ENCODE measurements around the gene NUFIP2. TPM values are rescaled to one million over a fixed set of nuclear protein-coding genes. Genes with fewer than 3 reads are reported as not detected.
"Not testable (repeated sequence)": the region's sequence is repeated elsewhere in the genome, so short reads cannot be mapped to it uniquely, and the experiment has no call there.

Gene NUFIP2
- total and polyA plus RNA-seq, 4 donors = 2.7 to 30.2 (median 14.5) TPM

GRCh38 chr17:29279397-29280070 is 14.4 kb downstream of the NUFIP2 start:
- 92% methylated on average over 5 of the region's 5 CpGs for WGBS
- H3K36me3 ChIP-seq (ENCODE audit: control insufficient read depth in 4 of 4, insufficient read depth in 3 of 4, low read depth in 1 of 4, low read length in 3 of 4) = peaks cover 9 to 42% (median 26%) of the 10 kb centered on the region in 4 donors

GRCh38 chr17:29278692-29279091 is 15.3 kb downstream of the NUFIP2 start:
- Histone ChIP-seq H3K4me3 (ENCODE audit: low read depth in 1 of 3, low read length in 3 of 3) (no peak overlapping the region), H3K36me3 (ENCODE audit: control insufficient read depth in 4 of 4, insufficient read depth in 3 of 4, low read depth in 1 of 4, low read length in 3 of 4) (peaks cover 9 to 42% (median 29%) of the 10 kb centered on the region in 4 donors), H3K27me3 (ENCODE audit: control insufficient read depth in 4 of 4, insufficient read depth in 4 of 4, low read length in 3 of 4) (no peaks in the 10 kb centered on the region), H3K27ac (ENCODE audit: low read depth in 1 of 2, low read length in 2 of 2) (no peak overlapping the region), H3K4me1 (ENCODE audit: control insufficient read depth in 4 of 4, insufficient read depth in 4 of 4, low read length in 3 of 4) (peaks cover 4 to 20% (median 16%) of the 10 kb centered on the region in 4 donors), H3K9me3 (ENCODE audit: control insufficient read depth in 4 of 4, low read length in 3 of 4) (peaks cover 0 to 2% (median 0%) of the 10 kb centered on the region in 4 donors), H3K9ac (ENCODE audit: low read depth in 1 of 2, low read length in 2 of 2) (no peak overlapping the region)
- no peak for TF ChIP-seq FOXA1 (IDR thresholded peaks at IDR 0.05)
- no peak for TF ChIP-seq YY1 (IDR thresholded peaks at IDR 0.05)
- no peak for TF ChIP-seq REST (IDR thresholded peaks at IDR 0.05)
- TF ChIP-seq RXRA (IDR thresholded peaks at IDR 0.05) = no peak
- no peak for DNase-seq (ENCODE audit: low spot score)

More at GRCh38 chr17:29279397-29280070, 14.4 kb downstream of the NUFIP2 start:
- no peak for TF ChIP-seq ATF3 (IDR thresholded peaks at IDR 0.05)
- Histone ChIP-seq H3K4me3 (ENCODE audit: low read depth in 1 of 3, low read length in 3 of 3) (no peak overlapping the region), H3K9me3 (ENCODE audit: control insufficient read depth in 4 of 4, low read length in 3 of 4) (peaks cover 0 to 2% (median 0%) of the 10 kb centered on the region in 4 donors), H3K27ac (ENCODE audit: low read depth in 1 of 2, low read length in 2 of 2) (no peak overlapping the region), H3K4me1 (ENCODE audit: control insufficient read depth in 4 of 4, insufficient read depth in 4 of 4, low read length in 3 of 4) (peaks cover 4 to 15% (median 12%) of the 10 kb centered on the region in 4 donors), H3K9ac (ENCODE audit: low read depth in 1 of 2, low read length in 2 of 2) (no peak overlapping the region), H3K27me3 (ENCODE audit: control insufficient read depth in 4 of 4, insufficient read depth in 4 of 4, low read length in 3 of 4) (no peaks in the 10 kb centered on the region)
- no peak for DNase-seq (ENCODE audit: low spot score)

- peaks cover 4 to 18% (median 15%) of the 10 kb centered on the region in 4 donors for H3K4me1 ChIP-seq (ENCODE audit: control insufficient read depth in 4 of 4, insufficient read depth in 4 of 4, low read length in 3 of 4)
These were observed 20.0 kb downstream of the NUFIP2 start for GRCh38 chr17:29273924-29274323.

GRCh38 chr17:29271980-29272379 is 22.0 kb downstream of the NUFIP2 start:
- peaks cover 3 to 18% (median 13%) of the 10 kb centered on the region in 4 donors for H3K4me1 ChIP-seq (ENCODE audit: control insufficient read depth in 4 of 4, insufficient read depth in 4 of 4, low read length in 3 of 4)
- not testable (repeated sequence) for H3K9me3 ChIP-seq (ENCODE audit: control insufficient read depth in 4 of 4, low read length in 3 of 4); H3K9ac ChIP-seq (ENCODE audit: low read depth in 1 of 2, low read length in 2 of 2); H3K27me3 ChIP-seq (ENCODE audit: control insufficient read depth in 4 of 4, insufficient read depth in 4 of 4, low read length in 3 of 4); H3K27ac ChIP-seq (ENCODE audit: low read depth in 1 of 2, low read length in 2 of 2); H3K4me3 ChIP-seq (ENCODE audit: low read depth in 1 of 3, low read length in 3 of 3); DNase-seq (ENCODE audit: low spot score)
- peaks cover 8 to 23% (median 13%) of the 10 kb centered on the region in 4 donors for H3K36me3 ChIP-seq (ENCODE audit: control insufficient read depth in 4 of 4, insufficient read depth in 3 of 4, low read depth in 1 of 4, low read length in 3 of 4)
- 92% methylated on average over 9 of the region's 9 CpGs for WGBS

More at GRCh38 chr17:29273924-29274323, 20.0 kb downstream of the NUFIP2 start:
- Histone ChIP-seq H3K4me3 (ENCODE audit: low read depth in 1 of 3, low read length in 3 of 3) (no peak overlapping the region), H3K9me3 (ENCODE audit: control insufficient read depth in 4 of 4, low read length in 3 of 4) (no peaks in the 10 kb centered on the region), H3K27me3 (ENCODE audit: control insufficient read depth in 4 of 4, insufficient read depth in 4 of 4, low read length in 3 of 4) (no peaks in the 10 kb centered on the region), H3K9ac (ENCODE audit: low read depth in 1 of 2, low read length in 2 of 2) (no peak overlapping the region), H3K36me3 (ENCODE audit: control insufficient read depth in 4 of 4, insufficient read depth in 3 of 4, low read depth in 1 of 4, low read length in 3 of 4) (peaks cover 12 to 21% (median 17%) of the 10 kb centered on the region in 4 donors), H3K27ac (ENCODE audit: low read depth in 1 of 2, low read length in 2 of 2) (no peak overlapping the region)
- TF ChIP-seq FOXA2 (IDR thresholded peaks at IDR 0.05) (no peak), HNF4A (conservative IDR thresholded peaks at IDR 0.05) (peak; percentile 38 to 58), GABPA (IDR thresholded peaks at IDR 0.05 in 1 of 2, conservative IDR thresholded peaks at IDR 0.05 in 1 of 2) (no peak), SP1 (IDR thresholded peaks at IDR 0.05) (no peak)
- WGBS = 23% methylated on average over 1 of the region's 1 CpG
- DNase-seq (ENCODE audit: low spot score) = no peak
